H1 (cell line): ENCODE measurements around the gene RFPL1. TPM values are rescaled to one million over a fixed set of nuclear protein-coding genes. Genes with fewer than 3 reads are reported as not detected.

Source experiments
- CTCF ChIA-PET: fragments of 300-600 bp; sonication (Branson Sonifier 250); formaldehyde crosslinking; loops from one replicate; lab custom pipeline; 2021; ENCODE audit not compliant: partially characterized antibody; lab: Charles Lee
- POLR2A ChIA-PET: fragments of 300-600 bp; sonication (Branson Sonifier 250); formaldehyde crosslinking; loops from one replicate; lab custom pipeline; 2021; ENCODE audit warnings: inconsistent platforms; ENCODE audit not compliant: partially characterized antibody; lab: Charles Lee
- DNase-seq, 2 experiments: peaks; one replicate each; pipeline versions ENCODE4 v3.0.0 to v3.0.0-alpha.2; 2010 to 2022; ENCODE audit warnings: low spot score in 2 of 2, low read depth in 1 of 2, mixed read lengths in 1 of 2
- FAIRE-seq: peaks from 2 replicates; lab custom pipeline; 2011; peaks lifted over from hg19 to GRCh38; lab: Jason Lieb, UNC
- H2AFZ ChIP-seq: 2 replicates; pipeline ENCODE4 v1.8.1; 2012; ENCODE audit warnings: low read length, inconsistent platforms
- H2AK5ac ChIP-seq: 2 replicates; pipeline ENCODE4 v1.6.1; 2013; ENCODE audit warnings: low read depth, low read length
- H2BK120ac ChIP-seq: replicated peaks from 2 replicates; pipeline ENCODE3; 2013; ENCODE audit warnings: low read depth, low read length, inconsistent platforms
- H2BK12ac ChIP-seq: 2 replicates; pipeline ENCODE4 v1.6.1; 2013; ENCODE audit warnings: low read depth, low read length
- H2BK15ac ChIP-seq: 2 replicates; pipeline ENCODE4 v1.6.1; 2013; ENCODE audit warnings: low read length
- H2BK20ac ChIP-seq: 2 replicates; pipeline ENCODE4 v1.6.1; 2013; ENCODE audit warnings: low read length
- H2BK5ac ChIP-seq: 2 replicates; pipeline ENCODE4 v1.6.1; 2013; ENCODE audit warnings: low read depth, low read length
- H3K14ac ChIP-seq: 2 replicates; pipeline ENCODE4 v1.6.1; 2013; ENCODE audit warnings: inconsistent platforms; ENCODE audit not compliant: insufficient read length
- H3K18ac ChIP-seq: 2 replicates; pipeline ENCODE4 v1.6.1; 2013; ENCODE audit warnings: low read length; ENCODE audit errors: extremely low read depth
- H3K23ac ChIP-seq: 2 replicates; pipeline ENCODE4 v1.6.1; 2013; ENCODE audit warnings: inconsistent platforms; ENCODE audit not compliant: insufficient read length
- H3K23me2 ChIP-seq: 2 replicates; pipeline ENCODE4 v1.6.1; 2013; ENCODE audit warnings: low read depth, low read length
- H3K27ac ChIP-seq: 2 replicates; pipeline ENCODE4 v1.6.1; 2011; ENCODE audit warnings: low read depth, low read length, inconsistent platforms
- H3K27me3 ChIP-seq, 4 experiments: replicated peaks in 1 of 4; 1 replicate in 1 of 4; 2 replicates in 3 of 4; pipeline versions ENCODE4 v1.6.1 to v1.8.1; 2011 to 2013; ENCODE audit warnings: low read length in 3 of 4, mild to moderate bottlenecking in 3 of 4, inconsistent platforms in 2 of 4, mixed read lengths in 2 of 4, moderate library complexity in 1 of 4; ENCODE audit not compliant: control insufficient read depth in 3 of 4, insufficient read depth in 3 of 4; ENCODE audit errors: extremely low read depth in 1 of 4
- H3K36me3 ChIP-seq, 4 experiments: 2 replicates each; pipeline versions ENCODE4 v1.6.1 to v1.8.1; 2011 to 2013; ENCODE audit warnings: mild to moderate bottlenecking in 4 of 4, low read length in 3 of 4, moderate library complexity in 2 of 4, control low read depth in 1 of 4, inconsistent platforms in 1 of 4; ENCODE audit not compliant: insufficient read depth in 4 of 4, control insufficient read depth in 2 of 4
- H3K4ac ChIP-seq: replicated peaks from 2 replicates; pipeline ENCODE3; 2013; ENCODE audit warnings: low read length, low read depth, mixed read lengths, inconsistent platforms; ENCODE audit not compliant: insufficient read length
- H3K4me1 ChIP-seq, 4 experiments: replicated peaks in 1 of 4; 1 replicate in 1 of 4; 2 replicates in 3 of 4; pipeline versions ENCODE4 v1.6.1 to v1.8.1; 2011 to 2013; ENCODE audit warnings: low read length in 3 of 4, inconsistent platforms in 2 of 4, mixed read lengths in 1 of 4; ENCODE audit not compliant: insufficient read depth in 4 of 4, control insufficient read depth in 3 of 4
- H3K4me2 ChIP-seq, 2 experiments: 2 replicates each; pipeline versions ENCODE4 v1.6.1 to v1.8.1; 2011 to 2013; ENCODE audit warnings: low read depth in 2 of 2, low read length in 2 of 2, control low read depth in 1 of 2, inconsistent platforms in 1 of 2, mild to moderate bottlenecking in 1 of 2; ENCODE audit not compliant: insufficient read depth in 1 of 2
- H3K4me3 ChIP-seq, 4 experiments: fragments of 200-600, 300-600 bp in 1 of 4; sonication (generic), shearing (Covaris generic), sonication (Bioruptor Twin) in 1 of 4; 2 replicates each; pipeline versions ENCODE4 v1.5.1 to v1.8.1; 2011 to 2016; ENCODE audit warnings: low read length in 4 of 4, low read depth in 3 of 4, control low read depth in 2 of 4, inconsistent platforms in 2 of 4, mild to moderate bottlenecking in 2 of 4, mixed read lengths in 1 of 4, moderate library complexity in 1 of 4; ENCODE audit not compliant: insufficient read depth in 2 of 4; ENCODE audit errors: extremely low read depth in 1 of 4
- H3K56ac ChIP-seq: replicated peaks from 2 replicates; pipeline ENCODE3; 2013; ENCODE audit warnings: low read depth, mild to moderate bottlenecking, mixed read lengths, low read length, inconsistent platforms; ENCODE audit not compliant: insufficient read length
- H3K79me1 ChIP-seq: 2 replicates; pipeline ENCODE4 v1.6.1; 2013; ENCODE audit warnings: low read depth, low read length, control low read depth
- H3K79me2 ChIP-seq, 2 experiments: 2 replicates each; pipeline versions ENCODE4 v1.6.1 to v1.8.1; 2012 to 2013; ENCODE audit warnings: low read length in 2 of 2, mild to moderate bottlenecking in 2 of 2, inconsistent platforms in 1 of 2; ENCODE audit not compliant: insufficient read depth in 2 of 2, control insufficient read depth in 1 of 2
- H3K9ac ChIP-seq, 4 experiments: replicated peaks in 1 of 4; 1 replicate in 1 of 4; 2 replicates in 3 of 4; pipeline versions ENCODE4 v1.6.1 to v1.8.1; 2011 to 2013; ENCODE audit warnings: low read depth in 3 of 4, low read length in 3 of 4, control low read depth in 2 of 4, mild to moderate bottlenecking in 2 of 4, moderate library complexity in 2 of 4, inconsistent platforms in 1 of 4; ENCODE audit errors: extremely low read depth in 1 of 4
- H3K9me3 ChIP-seq, 2 experiments: 2 replicates each; pipeline versions ENCODE4 v1.6.1 to v1.8.1; 2012 to 2013; ENCODE audit warnings: mild to moderate bottlenecking in 2 of 2, moderate library complexity in 2 of 2, control low read depth in 1 of 2, inconsistent platforms in 1 of 2, low read depth in 1 of 2, low read length in 1 of 2, mixed read lengths in 1 of 2; ENCODE audit not compliant: insufficient read depth in 2 of 2
- H4K20me1 ChIP-seq, 2 experiments: replicated peaks in 1 of 2; 2 replicates each; pipeline versions ENCODE3 to v1.8.1; 2011 to 2013; ENCODE audit warnings: inconsistent platforms in 2 of 2, low read length in 2 of 2, mild to moderate bottlenecking in 1 of 2; ENCODE audit not compliant: insufficient read depth in 2 of 2, control insufficient read depth in 1 of 2
- H4K5ac ChIP-seq: 2 replicates; pipeline ENCODE4 v1.6.1; 2013; ENCODE audit warnings: low read length, low read depth, mixed read lengths, inconsistent platforms; ENCODE audit not compliant: insufficient read length
- H4K8ac ChIP-seq: 2 replicates; pipeline ENCODE4 v1.8.0; 2013; ENCODE audit warnings: mild to moderate bottlenecking, moderate library complexity, low read length, inconsistent platforms; ENCODE audit not compliant: insufficient read depth; ENCODE audit errors: extremely low read depth
- H4K91ac ChIP-seq: replicated peaks from 2 replicates; pipeline ENCODE3; 2013; ENCODE audit warnings: low read length, mixed read lengths, inconsistent platforms; ENCODE audit not compliant: insufficient read length
- GABPA ChIP-seq: IDR thresholded peaks from 2 replicates; pipeline ENCODE4 v1.6.1; 2011; ENCODE audit warnings: mild to moderate bottlenecking, low read length, moderate library complexity, borderline replicate concordance; ENCODE audit not compliant: insufficient read depth
- SRF ChIP-seq: IDR thresholded peaks from 2 replicates; pipeline ENCODE4 v1.6.1; 2011; ENCODE audit warnings: mild to moderate bottlenecking, low read depth, low read length, moderate library complexity
- TBP ChIP-seq: IDR thresholded peaks from 2 replicates; pipeline ENCODE4 v1.6.1; 2011; ENCODE audit warnings: low read depth, low read length, improper control_type of control experiment
- WGBS, 2 experiments: shearing (Covaris generic) in 1 of 2; methylation state at CpG; one replicate each; pipeline versions ENCODE4 v1.1.6 to v1.1.7; 2013 to 2015; ENCODE audit warnings: low lambda C conversion rate in 2 of 2, mixed read lengths in 2 of 2, inconsistent platforms in 1 of 2, low coverage in 1 of 2, missing lambda C conversion rate in 1 of 2; ENCODE audit not compliant: insufficient replicate concordance in 2 of 2, insufficient coverage in 1 of 2, insufficient read length in 1 of 2; ENCODE audit errors: extremely low coverage in 1 of 2, missing lambda C conversion rate in 1 of 2; 5-methylcytosine and 5-hydroxymethylcytosine counted together
- polyA plus RNA-seq, 7 experiments: library from polyadenylated mRNA; depleted of rRNA in 3 of 7; stranded (reverse) in 5 of 7; unstranded in 2 of 7; fragments of >200 nt in 5 of 7; fragments of 200-250 nt in 2 of 7; gene quantifications; 1 replicate in 5 of 7; 2 replicates in 1 of 7; 4 replicates in 1 of 7; pipeline versions ENCODE4 v1.2.1 to v1.2.3, GENCODE V29; 2011 to 2013; ENCODE audit warnings: missing spikeins in 2 of 7, mixed read lengths in 2 of 7
- total RNA-seq: library from RNA; stranded (reverse); fragmentation: NEBNext Ultra II Directional; extraction: Animal tissue kit (Norgen Biotek cat#: 25700); gene quantifications from 2 replicates; pipeline ENCODE4 v1.2.1, GENCODE V29; 2021

RFPL1 gene
- total and polyA plus RNA-seq, 2 of the 8 experiments (the other 6 are each of a cell fraction or from before 2014, with no cell fraction given), result not detected

- H3K9ac ChIP-seq, result peak overlapping the region in 1 of 4 experiments; percentile 48; a peak in 1 of 7 replicates
- FAIRE-seq (peak; percentile 69), DNase-seq (peak in 1 of 2 experiments; percentile 83)
- peak overlapping the region; percentile 57; the same call in 1 of the 2 replicates for H4K8ac ChIP-seq
- peak overlapping the region; percentile 67; the same call in 1 of the 2 replicates for H2BK20ac ChIP-seq
- POLR2A ChIA-PET, result interaction anchor here (0.5 to 3.7 kb wide), 10 partner anchors 11 to 683 kb away, joined by 3 to 36 read pairs (median 4); partner anchors contain the start of gene THOC5
- H4K91ac ChIP-seq, result peak overlapping the region; percentile 9
- peak overlapping the region; percentile 71 for H3K18ac ChIP-seq
- CTCF ChIA-PET, result interaction anchor here (0.7 to 6.2 kb wide), 11 partner anchors 11 to 118 kb away, joined by 3 to 42 read pairs (median 4); no protein-coding TSS in a partner anchor
- H4K5ac ChIP-seq, result no peak overlapping the region
- no peak overlapping the region for H3K27ac ChIP-seq
- peaks cover 26 to 58% (median 51%) of the 10 kb centered on the region in 4 experiments for H3K27me3 ChIP-seq
- H2BK15ac ChIP-seq, result peak overlapping the region; percentile 81; the same call in 1 of the 2 replicates
- no peak overlapping the region for H2BK120ac ChIP-seq
- peaks cover 19% of the 10 kb centered on the region; the same call in 1 of the 2 replicates for H3K23me2 ChIP-seq
- H3K4me3 ChIP-seq, result peak overlapping the region; percentile 26 to 57 (median 32)
- peaks cover 0 to 11% of the 10 kb centered on the region in 2 experiments; a peak in 2 of 4 replicates for H3K9me3 ChIP-seq
- peaks cover 0 to 12% (median 1%) of the 10 kb centered on the region in 4 experiments; a peak in 3 of 8 replicates for H3K36me3 ChIP-seq
- H4K20me1 ChIP-seq, result peaks cover 4 to 5% of the 10 kb centered on the region in 2 experiments
- no peak overlapping the region for H3K4ac ChIP-seq
- no peak overlapping the region for H3K14ac ChIP-seq
- peaks cover 14 to 27% (median 20%) of the 10 kb centered on the region in 4 experiments for H3K4me1 ChIP-seq
- H2BK12ac ChIP-seq, result peak overlapping the region; percentile 88; the same call in 1 of the 2 replicates
- H2AK5ac ChIP-seq, result no peak overlapping the region
- peak overlapping the region; percentile 71 to 74 for H3K4me2 ChIP-seq
- no peak overlapping the region for H3K56ac ChIP-seq
- no peaks in the 10 kb centered on the region for H3K79me2 ChIP-seq
- H2AFZ ChIP-seq, result no peak overlapping the region
- WGBS, 2 experiments, result 10% methylated on average over 15 of the region's 15 CpGs; no CpG with 5 or more reads in 1 of the 2 experiments
- no peaks in the 10 kb centered on the region for H3K79me1 ChIP-seq
- no peak overlapping the region for H3K23ac ChIP-seq
- H2BK5ac ChIP-seq, result peak overlapping the region; percentile 71; the same call in 1 of the 2 replicates
- TF ChIP-seq SRF (no peak), GABPA (no peak), TBP (no peak)
These were observed 43.0 kb downstream of the RFPL1 start for GRCh38 chr22:29481265-29482000.
